ENCODE data around the gene PARN.
"Not testable (repeated sequence)": the region's sequence is repeated elsewhere in the genome, so short reads cannot be mapped to it uniquely, and the experiment has no call there.

Gene PARN

GRCh38 chr16:14462811-14463210 lies 167.2 kb downstream of the PARN start:
- DNase-seq: no peak

- no peak for DNase-seq
Observed at GRCh38 chr16:14460726-14461125, 169.3 kb downstream of the PARN start.

GRCh38 chr16:14458576-14458975 lies 171.5 kb downstream of the PARN start:
- DNase-seq: no peak

GRCh38 chr16:14456793-14457481 lies 173.1 kb downstream of the PARN start:
- DNase-seq: no peak

GRCh38 chr16:14455573-14455972 lies 174.5 kb downstream of the PARN start:
- no peak for DNase-seq

- no peak for DNase-seq
Observed at GRCh38 chr16:14454391-14454790, 175.7 kb downstream of the PARN start.

GRCh38 chr16:14452066-14452465 lies 178.0 kb downstream of the PARN start:
- DNase-seq: no peak

- no peak for DNase-seq
Observed at GRCh38 chr16:14450846-14451245, 179.2 kb downstream of the PARN start.

GRCh38 chr16:14449790-14450480 lies 180.1 kb downstream of the PARN start:
- DNase-seq: no peak

- DNase-seq: no peak
Observed at GRCh38 chr16:14449334-14449733, 180.7 kb downstream of the PARN start.

GRCh38 chr16:14448879-14449278 lies 181.2 kb downstream of the PARN start:
- no peak for DNase-seq

- DNase-seq: no peak
Observed at GRCh38 chr16:14447783-14448182, 182.3 kb downstream of the PARN start.

GRCh38 chr16:14446796-14447195 lies 183.3 kb downstream of the PARN start:
- no peak for DNase-seq

GRCh38 chr16:14445937-14446715 lies 183.9 kb downstream of the PARN start:
- no peak for DNase-seq

GRCh38 chr16:14444979-14445810 lies 184.9 kb downstream of the PARN start:
- DNase-seq: no peak

- not testable (repeated sequence) for DNase-seq
Observed at GRCh38 chr16:14441533-14441932, 188.5 kb downstream of the PARN start.

GRCh38 chr16:14438256-14438655 lies 191.8 kb downstream of the PARN start:
- no peak for DNase-seq

GRCh38 chr16:14437426-14437825 lies 192.6 kb downstream of the PARN start:
- no peak for DNase-seq

- DNase-seq: no peak
Observed at GRCh38 chr16:14436401-14436955, 193.6 kb downstream of the PARN start.

GRCh38 chr16:14434860-14435259 lies 195.2 kb downstream of the PARN start:
- DNase-seq: no peak

GRCh38 chr16:14428971-14429637 lies 201.0 kb downstream of the PARN start:
- DNase-seq: not testable (repeated sequence)

- DNase-seq: no peak
Observed at GRCh38 chr16:14428043-14428442, 202.0 kb downstream of the PARN start.

Measured in cerebellar nuclear complex (tissue), 1 donor.